Activated CD8-positive, alpha-beta memory T cell treated with anti-CD3 and anti-CD28 coated beads for 24 hours (primary cell): ENCODE data around the gene LLGL2.
"Not testable (repeated sequence)": the region's sequence is repeated elsewhere in the genome, so short reads cannot be mapped to it uniquely, and the experiment has no call there.

Experiments used
- DNase-seq: peaks from one replicate; pipeline ENCODE4 v3.0.0-alpha.2; 2020

Gene LLGL2, protein sequence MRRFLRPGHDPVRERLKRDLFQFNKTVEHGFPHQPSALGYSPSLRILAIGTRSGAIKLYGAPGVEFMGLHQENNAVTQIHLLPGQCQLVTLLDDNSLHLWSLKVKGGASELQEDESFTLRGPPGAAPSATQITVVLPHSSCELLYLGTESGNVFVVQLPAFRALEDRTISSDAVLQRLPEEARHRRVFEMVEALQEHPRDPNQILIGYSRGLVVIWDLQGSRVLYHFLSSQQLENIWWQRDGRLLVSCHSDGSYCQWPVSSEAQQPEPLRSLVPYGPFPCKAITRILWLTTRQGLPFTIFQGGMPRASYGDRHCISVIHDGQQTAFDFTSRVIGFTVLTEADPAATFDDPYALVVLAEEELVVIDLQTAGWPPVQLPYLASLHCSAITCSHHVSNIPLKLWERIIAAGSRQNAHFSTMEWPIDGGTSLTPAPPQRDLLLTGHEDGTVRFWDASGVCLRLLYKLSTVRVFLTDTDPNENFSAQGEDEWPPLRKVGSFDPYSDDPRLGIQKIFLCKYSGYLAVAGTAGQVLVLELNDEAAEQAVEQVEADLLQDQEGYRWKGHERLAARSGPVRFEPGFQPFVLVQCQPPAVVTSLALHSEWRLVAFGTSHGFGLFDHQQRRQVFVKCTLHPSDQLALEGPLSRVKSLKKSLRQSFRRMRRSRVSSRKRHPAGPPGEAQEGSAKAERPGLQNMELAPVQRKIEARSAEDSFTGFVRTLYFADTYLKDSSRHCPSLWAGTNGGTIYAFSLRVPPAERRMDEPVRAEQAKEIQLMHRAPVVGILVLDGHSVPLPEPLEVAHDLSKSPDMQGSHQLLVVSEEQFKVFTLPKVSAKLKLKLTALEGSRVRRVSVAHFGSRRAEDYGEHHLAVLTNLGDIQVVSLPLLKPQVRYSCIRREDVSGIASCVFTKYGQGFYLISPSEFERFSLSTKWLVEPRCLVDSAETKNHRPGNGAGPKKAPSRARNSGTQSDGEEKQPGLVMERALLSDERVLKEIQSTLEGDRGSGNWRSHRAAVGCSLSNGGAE

DNA sequence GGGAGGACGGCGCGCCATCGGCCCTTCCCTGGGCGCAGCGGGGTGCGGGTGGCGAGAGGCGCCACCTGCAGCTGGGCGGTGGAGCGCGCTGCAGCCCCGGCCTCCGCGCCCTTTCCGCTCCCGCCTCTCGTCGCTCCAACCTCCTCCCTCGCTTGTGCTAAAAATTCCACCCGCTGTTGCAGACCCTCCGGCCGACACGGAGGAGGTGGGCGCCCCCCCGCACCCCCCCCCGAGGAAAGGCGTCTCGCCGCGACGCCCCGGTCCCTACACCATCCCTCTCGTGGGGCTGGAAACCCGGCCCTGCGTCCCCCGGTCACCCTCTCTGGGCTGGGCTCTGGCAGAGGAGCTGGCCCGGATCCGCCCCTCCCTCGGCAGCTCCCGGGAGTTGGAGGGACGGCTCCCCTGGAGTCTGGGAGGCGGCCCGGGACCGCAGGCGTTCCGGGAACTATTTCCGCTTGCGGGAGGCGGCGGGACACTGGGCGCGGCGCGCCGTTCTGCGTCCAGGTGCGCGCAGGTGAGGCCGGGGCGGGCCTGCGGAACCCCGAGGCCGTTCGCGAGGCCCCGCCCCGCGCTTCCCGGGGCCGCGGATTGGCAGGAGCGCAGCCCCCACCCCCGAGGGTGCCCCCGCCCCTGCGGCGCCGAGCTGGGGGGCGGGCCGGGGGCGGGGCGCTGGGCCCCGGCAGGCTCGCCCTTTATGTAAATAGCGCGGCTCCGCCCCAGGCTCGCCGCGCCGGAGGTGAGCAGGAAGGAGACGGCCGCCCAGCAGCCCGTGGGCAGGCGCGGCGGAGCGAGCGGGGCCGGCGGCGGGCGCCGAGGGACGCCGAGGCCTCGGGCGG lies at the start of gene LLGL2:
LLGL2 (plus strand) TSS at position 728 of the 836 bp plus-strand sequence. CDS start 17,730 bp downstream, outside the sequence.
- peak; percentile 90 for DNase-seq

DNA sequence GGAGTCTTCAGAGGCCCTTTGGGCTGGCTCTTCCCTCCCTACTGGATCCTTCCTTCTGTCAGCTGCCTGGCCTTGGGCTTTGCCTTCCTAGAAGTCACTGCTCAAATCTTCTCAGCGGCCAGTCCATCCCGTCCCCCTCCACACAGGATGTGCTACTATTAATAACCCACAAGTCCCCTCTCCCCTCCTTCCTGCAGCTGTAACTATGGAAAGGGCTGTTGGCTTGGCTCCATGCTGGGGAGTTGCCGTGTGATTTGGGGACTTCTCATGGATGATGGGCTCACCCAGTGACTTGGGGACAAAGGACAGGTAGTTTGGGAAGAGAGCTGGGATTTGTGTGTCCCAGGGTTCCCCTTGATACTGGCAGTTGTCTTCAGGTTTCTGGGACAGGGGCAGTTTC lies 49.6 kb upstream of the LLGL2 start:
- no peak for DNase-seq

- no peak for DNase-seq
Observed at GRCh38 chr17:75476271-75476671, 49.2 kb upstream of the LLGL2 start.

- no peak for DNase-seq
Observed at GRCh38 chr17:75476752-75477489, 48.6 kb upstream of the LLGL2 start.

- DNase-seq = not testable (repeated sequence)
Observed at GRCh38 chr17:75477490-75477862, 48.0 kb upstream of the LLGL2 start.

DNA sequence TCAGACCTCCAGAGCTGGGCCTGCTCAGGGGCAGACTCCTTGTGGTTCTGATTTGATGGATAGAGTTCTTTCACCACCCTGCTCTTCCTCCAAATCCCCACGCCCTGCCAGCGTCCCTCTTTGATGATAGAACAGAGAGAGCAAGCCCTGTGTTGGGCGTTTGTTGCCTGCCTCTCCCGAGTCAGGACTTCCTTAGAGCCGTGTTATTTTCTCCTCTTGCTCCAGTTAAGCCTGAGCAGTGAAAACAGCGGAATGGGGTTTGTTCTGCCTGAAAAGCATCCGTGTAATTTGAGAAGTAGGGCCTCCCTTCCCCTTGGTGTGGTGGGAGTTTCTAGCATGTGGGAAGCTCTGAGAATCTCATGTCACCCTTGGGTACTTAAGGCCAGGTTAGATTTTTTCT lies 47.0 kb upstream of the LLGL2 start:
- DNase-seq = no peak

- no peak for DNase-seq
Observed at GRCh38 chr17:75480281-75480680, 45.2 kb upstream of the LLGL2 start.

GRCh38 chr17:75481194-75482068 lies 44.1 kb upstream of the LLGL2 start:
- no peak for DNase-seq

DNA sequence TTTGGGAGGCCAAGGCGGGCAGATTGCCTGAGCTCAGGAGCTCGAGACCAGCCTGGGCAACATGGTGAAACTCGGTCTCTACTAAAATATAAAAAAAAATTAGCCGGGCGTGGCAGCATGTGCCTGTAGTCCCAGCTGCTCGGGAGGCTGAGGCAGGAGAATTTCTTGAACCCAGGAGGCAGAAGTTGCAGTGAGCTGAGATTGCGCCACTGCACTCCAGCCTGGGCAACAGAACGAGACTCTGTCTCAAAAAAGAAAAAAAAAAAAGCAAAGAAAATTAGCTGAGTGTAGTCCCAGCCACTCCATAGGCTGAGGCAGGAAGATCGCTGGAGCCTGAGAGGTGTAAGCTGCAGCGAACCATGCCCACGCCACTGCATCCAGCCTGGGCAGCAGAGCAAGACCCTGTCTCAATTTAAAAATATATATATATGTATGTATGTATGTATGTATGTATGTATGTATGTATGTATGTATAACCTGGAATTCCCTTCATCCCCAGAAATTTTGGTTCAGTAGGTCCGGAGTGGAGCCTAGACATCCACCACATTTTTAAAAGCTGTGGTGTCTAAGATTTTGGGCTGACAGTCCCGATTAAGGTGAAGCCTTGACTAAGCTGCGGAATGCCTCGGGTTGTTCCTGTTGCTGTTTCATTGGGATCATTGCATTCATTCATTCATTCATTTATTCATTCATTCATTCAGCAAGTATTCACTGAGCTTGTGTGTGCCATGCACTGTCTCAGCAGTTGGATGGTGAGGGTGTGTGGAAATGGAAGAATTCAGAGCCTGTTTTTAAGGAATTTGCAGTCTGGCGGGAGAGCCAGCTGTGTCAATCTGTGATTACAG lies 43.2 kb upstream of the LLGL2 start:
- no peak for DNase-seq

- DNase-seq = no peak
Observed at GRCh38 chr17:75485688-75486087, 39.8 kb upstream of the LLGL2 start.

GRCh38 chr17:75486151-75486550 lies 39.3 kb upstream of the LLGL2 start:
- DNase-seq = no peak

GRCh38 chr17:75486951-75487350 lies 38.5 kb upstream of the LLGL2 start:
- DNase-seq = no peak

DNA sequence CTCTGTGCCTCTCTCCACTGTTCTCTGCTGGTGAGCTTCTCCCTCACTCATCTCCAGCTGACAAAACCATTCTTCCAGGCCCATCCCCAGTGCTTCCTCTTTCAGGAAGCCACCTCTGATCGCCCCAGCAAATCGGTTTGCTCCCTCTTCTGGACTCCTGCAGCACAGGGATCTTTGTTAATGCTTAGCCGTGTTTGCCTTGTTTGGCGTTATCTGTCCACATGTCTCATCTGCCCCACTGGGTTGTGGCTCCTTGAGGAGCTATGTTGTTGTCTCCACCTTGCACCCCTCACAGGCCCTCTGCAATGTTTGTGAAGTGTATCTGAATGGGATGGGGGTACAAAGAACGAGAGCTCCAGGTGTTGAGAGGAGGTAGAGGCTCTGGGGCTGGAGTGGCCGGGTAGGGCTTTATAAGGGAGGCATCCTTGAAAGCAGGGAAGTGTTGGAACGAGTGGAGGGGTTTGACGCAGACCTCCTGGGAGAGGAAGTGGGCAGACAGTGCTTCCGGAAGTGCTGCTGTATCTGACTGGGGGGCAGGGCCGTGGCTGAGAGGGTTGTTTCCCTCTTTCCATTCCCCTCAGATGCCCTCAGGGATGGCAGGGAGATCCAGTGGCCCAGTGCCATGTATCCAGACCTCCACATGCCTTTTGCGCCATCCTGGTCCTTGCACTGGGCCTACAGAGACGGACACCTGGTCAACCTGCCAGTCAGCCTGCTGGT lies 38.0 kb upstream of the LLGL2 start:
- DNase-seq = peak; percentile 82

DNA sequence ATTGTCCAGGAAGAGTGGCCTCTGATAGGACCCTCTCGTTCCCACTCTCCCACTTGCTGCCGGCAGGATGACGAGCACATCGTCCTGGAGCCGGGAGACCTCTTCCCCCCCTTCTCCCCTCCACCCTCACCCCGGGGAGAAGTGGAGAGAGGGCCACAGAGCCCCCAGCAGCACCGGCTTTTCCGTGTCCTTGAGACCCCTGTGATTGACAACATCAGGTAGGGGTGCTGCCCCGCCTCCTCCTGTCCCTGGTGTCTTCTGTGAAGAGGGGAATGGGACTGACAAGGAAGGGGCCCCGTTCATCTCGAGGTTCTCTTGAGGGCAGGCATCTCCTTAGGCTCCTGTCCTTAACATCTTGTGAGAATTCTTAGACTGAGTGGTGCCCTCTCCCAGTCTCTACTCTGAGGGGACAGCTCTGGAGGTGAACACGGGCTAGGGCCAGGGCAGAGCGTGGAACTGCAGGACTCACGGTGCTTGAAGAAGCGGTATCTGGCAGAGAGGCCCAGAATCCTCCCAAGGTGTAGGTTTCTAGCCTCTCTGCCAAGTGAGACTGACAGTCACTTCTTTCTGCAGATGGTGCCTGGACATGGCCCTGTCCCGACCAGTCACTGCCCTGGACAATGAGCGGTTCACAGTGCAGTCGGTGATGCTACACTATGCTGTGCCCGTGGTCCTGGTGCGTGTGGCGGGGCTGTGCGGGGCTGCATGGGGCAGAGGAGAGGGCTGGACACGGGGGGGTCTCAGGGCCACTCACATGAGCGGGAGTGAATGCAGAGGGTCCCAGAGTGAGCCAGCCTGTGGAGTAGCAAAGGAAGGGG lies 36.6 kb upstream of the LLGL2 start:
- no peak for DNase-seq

DNA sequence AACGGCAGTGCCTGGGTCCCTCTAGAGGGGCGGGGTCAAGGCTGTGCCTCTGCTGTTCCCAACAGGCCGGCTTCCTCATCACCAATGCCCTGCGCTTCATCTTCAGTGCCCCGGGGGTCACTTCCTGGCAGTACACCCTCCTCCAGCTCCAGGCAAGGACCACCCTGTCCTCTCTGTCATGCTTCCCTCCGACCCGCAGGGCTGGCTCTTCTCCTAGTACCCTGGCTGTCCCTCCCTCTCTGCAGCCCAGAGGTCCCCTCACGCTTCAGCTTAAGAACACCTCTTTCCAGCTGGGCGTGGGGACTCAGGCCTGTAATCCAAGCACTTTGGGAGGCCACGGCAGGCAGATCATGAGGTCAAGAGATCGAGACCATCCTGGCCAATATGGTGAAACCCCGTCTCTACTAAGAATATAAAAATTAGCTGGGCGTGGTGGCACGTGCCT lies 36.0 kb upstream of the LLGL2 start:
- no peak for DNase-seq

- DNase-seq = no peak
Observed at GRCh38 chr17:75490173-75490743, 35.2 kb upstream of the LLGL2 start.

DNA sequence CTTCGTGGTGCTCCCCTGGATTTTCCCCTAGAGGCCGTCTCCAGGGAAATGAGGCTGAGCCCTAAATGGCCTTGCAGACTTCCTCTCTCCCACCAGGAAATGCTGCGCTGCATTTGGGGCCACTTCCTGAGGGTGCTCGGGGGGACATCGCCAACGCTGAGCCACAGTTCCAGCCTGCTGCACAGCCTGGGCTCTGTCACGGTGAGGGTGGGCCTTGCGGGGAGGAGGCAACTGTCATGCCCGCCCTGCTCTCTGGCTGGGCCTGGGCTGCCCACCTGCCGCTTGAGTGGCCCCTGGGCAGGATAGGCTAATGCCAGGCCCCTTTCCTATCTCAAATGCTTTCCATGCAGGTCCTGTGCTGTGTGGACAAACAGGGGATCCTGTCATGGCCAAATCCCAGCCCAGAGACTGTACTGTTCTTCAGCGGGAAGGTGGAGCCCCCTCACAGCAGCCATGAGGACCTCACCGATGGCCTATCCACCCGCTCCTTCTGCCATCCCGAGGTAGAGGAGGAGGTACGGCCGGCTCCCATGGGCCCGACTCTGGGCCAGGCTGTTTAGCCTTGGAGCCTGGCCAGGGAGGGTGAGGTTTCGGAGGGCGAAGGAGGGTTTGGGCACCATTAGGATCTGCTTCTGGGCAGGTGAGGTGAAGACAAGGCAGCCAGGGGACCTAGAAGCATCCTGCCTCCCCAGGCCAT lies 34.4 kb upstream of the LLGL2 start:
- DNase-seq = no peak
